Tibial artery (tissue), 4 donors: Measurements from ENCODE around the gene MLH3.

Source experiments
- DNase-seq, 2 donors: peaks; one replicate each; pipeline ENCODE4 v3.0.0-alpha.2; 2019
- H3K27ac ChIP-seq, 2 donors: fragments of 200-600 bp; sonication (generic) in 1 of 2; 1 replicate in 1 of 2; 2 replicates in 1 of 2; pipeline ENCODE4 v1.5.1; 2018 to 2019; ENCODE audit warnings: mild to moderate bottlenecking in 1 of 2
- H3K27me3 ChIP-seq, 2 donors: fragments of 200-600 bp; sonication (generic) in 1 of 2; one replicate each; pipeline versions ENCODE4 v1.5.1 to v1.6.0; 2016 to 2019
- H3K36me3 ChIP-seq, 3 donors: fragments of 200-600 bp; sonication (generic) in 2 of 3; one replicate each; pipeline ENCODE4 v1.5.1; 2016 to 2019; ENCODE audit warnings: mild to moderate bottlenecking in 2 of 3
- H3K4me1 ChIP-seq, 4 donors: fragments of 200-600 bp; sonication (generic) in 2 of 4; 1 replicate in 3 of 4; 2 replicates in 1 of 4; pipeline ENCODE4 v1.5.1; 2016 to 2019
- H3K4me3 ChIP-seq, 2 donors: fragments of 200-600 bp; sonication (generic) in 1 of 2; 1 replicate in 1 of 2; 2 replicates in 1 of 2; pipeline ENCODE4 v1.5.1; 2018 to 2019; ENCODE audit warnings: mild to moderate bottlenecking in 2 of 2
- H3K9me3 ChIP-seq, 3 donors: fragments of 200-600 bp; sonication (generic) in 1 of 3; one replicate each; pipeline ENCODE4 v1.5.1; 2016 to 2019
- CTCF ChIP-seq, 2 experiments: fragments of 200-600 bp in 1 of 2; fragments of 450-650 bp in 1 of 2; IDR thresholded peaks; one replicate each; pipeline ENCODE4 v1.5.1; 2017 to 2019; ENCODE audit warnings: antibody characterized with exemption in 2 of 2, mild to moderate bottlenecking in 1 of 2, moderate library complexity in 1 of 2
- intact Hi-C: fragments of 100-400 bp; cut with DNase I; formaldehyde crosslinking; loops from one replicate; pipeline ENCODE4 v1.15.0; 2023; ENCODE audit warnings: low total_unique reads

The MLH3 gene

GRCh38 chr14:74968811-74969210 lies 82.5 kb downstream of the MLH3 start:
- Histone ChIP-seq H3K4me1 (peaks cover 0 to 5% (median 0%) of the 10 kb centered on the region in 4 donors), H3K36me3 (no peaks in the 10 kb centered on the region), H3K27me3 (no peaks in the 10 kb centered on the region), H3K9me3 (no peaks in the 10 kb centered on the region), H3K4me3 (no peak overlapping the region), H3K27ac (no peak overlapping the region)
- intact Hi-C loops, result no loop called here
- TF ChIP-seq CTCF (IDR thresholded peaks at IDR 0.05), result no peak
- DNase-seq, result no peak

GRCh38 chr14:74965486-74966153 lies 85.6 kb downstream of the MLH3 start:
- Histone ChIP-seq H3K27ac (no peak overlapping the region), H3K4me3 (no peak overlapping the region), H3K36me3 (no peaks in the 10 kb centered on the region), H3K9me3 (no peaks in the 10 kb centered on the region), H3K4me1 (peaks cover 0 to 5% (median 0%) of the 10 kb centered on the region in 4 donors), H3K27me3 (no peaks in the 10 kb centered on the region)
- DNase-seq, result no peak
- TF ChIP-seq CTCF (IDR thresholded peaks at IDR 0.05), result no peak
- intact Hi-C loops, result no loop called here

GRCh38 chr14:74964787-74965485 lies 86.3 kb downstream of the MLH3 start:
- no peaks in the 10 kb centered on the region for H3K36me3 ChIP-seq
- DNase-seq, result no peak
- H3K27ac ChIP-seq, result no peak overlapping the region
- peaks cover 0 to 5% (median 0%) of the 10 kb centered on the region in 4 donors for H3K4me1 ChIP-seq
- intact Hi-C loops, result no loop called here
- no peaks in the 10 kb centered on the region for H3K9me3 ChIP-seq
- no peak for TF ChIP-seq CTCF (IDR thresholded peaks at IDR 0.05)
- H3K4me3 ChIP-seq, result no peak overlapping the region
- no peaks in the 10 kb centered on the region for H3K27me3 ChIP-seq
